GM19455 (cell line): Measurements from ENCODE around the gene SLC24A3.
"Not testable (repeated sequence)": the region's sequence is repeated elsewhere in the genome, so short reads cannot be mapped to it uniquely, and the experiment has no call there.

Experiments
- ATAC-seq: cut with Tn5 transposase; IDR thresholded peaks from one replicate; pipeline ENCODE4 v1.9.1; 2021; ENCODE audit not compliant: unreplicated experiment

The SLC24A3 gene

GRCh38 chr20:19616620-19617019, 404.2 kb downstream of the SLC24A3 start:
- ATAC-seq: no peak

- no peak for ATAC-seq
Measured at GRCh38 chr20:19617256-19617655, 404.8 kb downstream of the SLC24A3 start.

- ATAC-seq: no peak
Measured at GRCh38 chr20:19618711-19619110, 406.3 kb downstream of the SLC24A3 start.

- no peak for ATAC-seq
Measured at GRCh38 chr20:19619904-19620430, 407.5 kb downstream of the SLC24A3 start.

GRCh38 chr20:19620446-19620845, 408.0 kb downstream of the SLC24A3 start:
- no peak for ATAC-seq

GRCh38 chr20:19621072-19621471, 408.6 kb downstream of the SLC24A3 start:
- no peak for ATAC-seq

- no peak for ATAC-seq
Measured at GRCh38 chr20:19624221-19624965, 412.0 kb downstream of the SLC24A3 start.

GRCh38 chr20:19625426-19625825, 413.0 kb downstream of the SLC24A3 start:
- no peak for ATAC-seq

GRCh38 chr20:19626896-19627295, 414.5 kb downstream of the SLC24A3 start:
- no peak for ATAC-seq

GRCh38 chr20:19628570-19629134, 416.2 kb downstream of the SLC24A3 start:
- ATAC-seq: no peak

- ATAC-seq: no peak
Measured at GRCh38 chr20:19631410-19631809, 419.0 kb downstream of the SLC24A3 start.

- ATAC-seq: no peak
Measured at GRCh38 chr20:19633985-19634384, 421.5 kb downstream of the SLC24A3 start.

- ATAC-seq: not testable (repeated sequence)
Measured at GRCh38 chr20:19639471-19640045, 427.1 kb downstream of the SLC24A3 start.

- ATAC-seq: no peak
Measured at GRCh38 chr20:19642860-19643259, 430.4 kb downstream of the SLC24A3 start.

GRCh38 chr20:19644085-19644484, 431.6 kb downstream of the SLC24A3 start:
- no peak for ATAC-seq

GRCh38 chr20:19646963-19647362, 434.5 kb downstream of the SLC24A3 start:
- ATAC-seq: no peak

GRCh38 chr20:19648024-19648423, 435.6 kb downstream of the SLC24A3 start:
- ATAC-seq: no peak

- ATAC-seq: no peak
Measured at GRCh38 chr20:19649041-19649440, 436.6 kb downstream of the SLC24A3 start.

GRCh38 chr20:19652591-19653026, 440.2 kb downstream of the SLC24A3 start:
- ATAC-seq: peak; percentile 53

- ATAC-seq: no peak
Measured at GRCh38 chr20:19653327-19653726, 440.9 kb downstream of the SLC24A3 start.

GRCh38 chr20:19654921-19655320, 442.5 kb downstream of the SLC24A3 start:
- ATAC-seq: no peak

GRCh38 chr20:19658137-19658536, 445.7 kb downstream of the SLC24A3 start:
- ATAC-seq: peak; percentile 86
